GM12878 (cell line): ENCODE measurements around the gene LRTM2. TPM values are rescaled to one million over a fixed set of nuclear protein-coding genes. Genes with fewer than 3 reads are reported as not detected.

Experiments used
- ATAC-seq: fragments of 200-7000 bp; cut with Tn5 transposase; 3 replicates; pipeline ENCODE4 v1.9.1; 2020; ENCODE audit warnings: mild to moderate bottlenecking, moderate library complexity
- BruUV-seq: library from RNA; stranded (reverse); fragments of 400-500 nt; replicated peaks from 2 replicates; lab custom pipeline; 2021; lab: Mats Ljungman, UMichigan
- CTCF ChIA-PET: fragments of 300-600 bp; sonication (Branson Sonifier 250); formaldehyde crosslinking; extraction: SDS; loops from one replicate; lab custom pipeline; 2021; ENCODE audit warnings: inconsistent platforms; lab: Yijun Ruan, JAX
- POLR2A ChIA-PET: fragments of 350-600 bp; formaldehyde crosslinking; extraction: SDS; loops from one replicate; lab custom pipeline; 2021; ENCODE audit warnings: inconsistent platforms; lab: Charles Lee
- RAD21 ChIA-PET: fragments of 300-600 bp; sonication (Branson Sonifier 250); formaldehyde crosslinking; loops from one replicate; lab custom pipeline; 2023; ENCODE audit warnings: antibody characterized with exemption; ENCODE audit not compliant: unreplicated experiment; lab: Charles Lee
- SMC1A ChIA-PET: fragments of 300-600 bp; sonication (Branson Sonifier 250); formaldehyde crosslinking; loops from one replicate; lab custom pipeline; 2023; ENCODE audit not compliant: unreplicated experiment, uncharacterized antibody; lab: Charles Lee
- DNase-seq: peaks from one replicate; pipeline ENCODE4 v3.0.0-alpha.2; 2011; ENCODE audit warnings: low read depth, low spot score
- FAIRE-seq: peaks from 3 replicates; lab custom pipeline; 2011; peaks lifted over from hg19 to GRCh38; lab: Jason Lieb, UNC
- H2AFZ ChIP-seq: 2 replicates; pipeline ENCODE4 v1.6.0; 2011; ENCODE audit warnings: low read depth, low read length, control low read depth; ENCODE audit not compliant: control insufficient read depth
- H3K27ac ChIP-seq: 2 replicates; pipeline ENCODE4 v1.5.1; 2011; ENCODE audit warnings: control low read depth; ENCODE audit not compliant: control insufficient read depth, insufficient read depth
- H3K27me3 ChIP-seq, 2 experiments: replicated peaks in 1 of 2; 2 replicates each; pipeline versions ENCODE4 v1.6.0 to v1.6.1; 2011; ENCODE audit warnings: low read length in 1 of 2; ENCODE audit not compliant: control insufficient read depth in 2 of 2, insufficient read depth in 2 of 2
- H3K36me3 ChIP-seq, 2 experiments: 2 replicates each; pipeline ENCODE4 v1.5.1; 2011; ENCODE audit warnings: low read length in 1 of 2; ENCODE audit not compliant: control insufficient read depth in 2 of 2, insufficient read depth in 2 of 2
- H3K4me1 ChIP-seq: 2 replicates; pipeline ENCODE4 v1.6.1; 2011; ENCODE audit warnings: mild to moderate bottlenecking, low read length, moderate library complexity, mixed read lengths; ENCODE audit not compliant: control insufficient read depth, insufficient read depth
- H3K4me2 ChIP-seq: 2 replicates; pipeline ENCODE4 v1.6.0; 2011; ENCODE audit warnings: control low read depth; ENCODE audit not compliant: control insufficient read depth, insufficient read depth
- H3K4me3 ChIP-seq: fragments of 200-600 bp; sonication (generic); 2 replicates; pipeline ENCODE4 v1.5.1; 2016
- H3K79me2 ChIP-seq: 2 replicates; pipeline ENCODE4 v1.6.0; 2011; ENCODE audit warnings: low read length; ENCODE audit not compliant: control insufficient read depth, insufficient read depth
- H3K9ac ChIP-seq: 2 replicates; pipeline ENCODE4 v1.8.0; 2011; ENCODE audit warnings: low read length, control low read depth, mixed read lengths; ENCODE audit not compliant: control insufficient read depth, insufficient read depth
- H3K9me3 ChIP-seq: replicated peaks from 3 replicates; pipeline ENCODE4 v1.5.1; 2011; ENCODE audit warnings: mild to moderate bottlenecking, low read length; ENCODE audit not compliant: control insufficient read depth, insufficient read depth
- H4K20me1 ChIP-seq: 2 replicates; pipeline ENCODE4 v1.6.0; 2011; ENCODE audit not compliant: control insufficient read depth, insufficient read depth
- EGR1 ChIP-seq, 2 experiments: IDR thresholded peaks; 1 replicate in 1 of 2; 2 replicates in 1 of 2; pipeline ENCODE4 v1.6.1; 2011 to 2012; ENCODE audit warnings: low read depth in 2 of 2, low read length in 2 of 2, borderline replicate concordance in 1 of 2, mild to moderate bottlenecking in 1 of 2, moderate library complexity in 1 of 2
- EP300 ChIP-seq, 2 experiments: fragments of 150-350 bp in 1 of 2; IDR thresholded peaks; 2 replicates each; pipeline ENCODE4 v1.6.1; 2011 to 2012; ENCODE audit warnings: low read depth in 2 of 2, low read length in 2 of 2, borderline replicate concordance in 1 of 2, improper control_type of control experiment in 1 of 2, inconsistent platforms in 1 of 2; ENCODE audit not compliant: control insufficient read depth in 1 of 2
- ESRRA ChIP-seq: IDR thresholded peaks from 2 replicates; pipeline ENCODE4 v1.6.1; 2012; ENCODE audit warnings: mild to moderate bottlenecking, low read length, improper control_type of control experiment
- GATAD2B ChIP-seq: fragments of 450-650 bp; conservative IDR thresholded peaks from 2 replicates; pipeline ENCODE4 v1.6.1; 2017; ENCODE audit warnings: low read depth, mild to moderate bottlenecking, moderate library complexity
- HDAC2 ChIP-seq: fragments of 200-600 bp; sonication (generic); IDR thresholded peaks from 2 replicates; pipeline ENCODE4 v1.6.1; 2017
- KLF5 ChIP-seq: fragments of 450-650 bp; IDR thresholded peaks from 2 replicates; pipeline ENCODE4 v1.6.1; 2014; ENCODE audit warnings: mild to moderate bottlenecking; ENCODE audit not compliant: partially characterized antibody
- LARP7 ChIP-seq: fragments of 450-650 bp; IDR thresholded peaks from 2 replicates; pipeline ENCODE4 v1.6.1; 2017; ENCODE audit warnings: mild to moderate bottlenecking
- MTA2 ChIP-seq: fragments of 450-650 bp; IDR thresholded peaks from 2 replicates; pipeline ENCODE4 v1.6.1; 2016; ENCODE audit warnings: low read depth, mild to moderate bottlenecking, moderate library complexity
- MYC ChIP-seq: IDR thresholded peaks from 2 replicates; pipeline ENCODE4 v1.6.1; 2011; ENCODE audit warnings: mild to moderate bottlenecking, low read length, moderate library complexity, inconsistent platforms; ENCODE audit not compliant: insufficient read depth, insufficient replicate concordance, insufficient read length, severe bottlenecking
- POU2F2 ChIP-seq: IDR thresholded peaks from 3 replicates; pipeline ENCODE4 v1.6.1; 2011; ENCODE audit warnings: low read depth, mild to moderate bottlenecking, low read length, borderline replicate concordance
- SIN3A ChIP-seq: IDR thresholded peaks from 2 replicates; pipeline ENCODE4 v1.6.1; 2012; ENCODE audit warnings: low read depth, low read length, improper control_type of control experiment
- SP1 ChIP-seq: IDR thresholded peaks from one replicate; pipeline ENCODE4 v1.6.1; 2011; ENCODE audit warnings: low read depth, low read length
- STAT3 ChIP-seq: IDR thresholded peaks from 2 replicates; pipeline ENCODE4 v1.6.1; 2011; ENCODE audit warnings: low read depth, low read length, improper control_type of control experiment
- TARDBP ChIP-seq: IDR thresholded peaks from 2 replicates; pipeline ENCODE4 v1.6.1; 2016; ENCODE audit warnings: borderline replicate concordance
- ZNF24 ChIP-seq: fragments of 450-650 bp; IDR thresholded peaks from 2 replicates; pipeline ENCODE4 v1.6.1; 2017; ENCODE audit warnings: antibody characterized with exemption, mild to moderate bottlenecking
- ZNF384 ChIP-seq: IDR thresholded peaks from 2 replicates; pipeline ENCODE4 v1.6.1; 2012; ENCODE audit warnings: low read depth, mild to moderate bottlenecking, low read length, improper control_type of control experiment, borderline replicate concordance
- WGBS: methylation state at CpG from one replicate; pipeline ENCODE4 v1.1.6; 2016; ENCODE audit warnings: low lambda C conversion rate; ENCODE audit not compliant: insufficient replicate concordance, insufficient coverage; ENCODE audit errors: missing lambda C conversion rate; 5-methylcytosine and 5-hydroxymethylcytosine counted together
- in situ Hi-C: fragments of 300-500 bp; cut with MboI; formaldehyde crosslinking; loops from 9 replicates; pipeline ENCODE4 v1.14.3; 2018; ENCODE audit warnings: mixed read lengths
- intact Hi-C: fragments of 100-400 bp; cut with micrococcal nuclease; formaldehyde crosslinking; loops from one replicate; pipeline ENCODE4 v1.14.2; 2022; ENCODE audit not compliant: unreplicated experiment
- polyA plus RNA-seq, 11 experiments: library from polyadenylated mRNA; depleted of rRNA in 4 of 11; unstranded in 6 of 11; stranded (reverse) in 5 of 11; fragments of >200 nt; fragmentation: Nextera tagmentation in 4 of 11; fragmentation: Illumina TruSeq in 1 of 11; extraction: Ambion mirVana in 4 of 11; extraction: Trizol in 1 of 11; gene quantifications; 1 replicate in 1 of 11; 2 replicates in 10 of 11; pipeline versions ENCODE4 v1.2.1 to v1.2.3, GENCODE V29; 2011 to 2016; ENCODE audit warnings: inconsistent platforms in 2 of 11, missing spikeins in 2 of 11, low read depth in 1 of 11
- total RNA-seq, 4 experiments: library from RNA; depleted of rRNA in 3 of 4; stranded (reverse); fragments of >200 nt in 3 of 4; fragmentation: Illumina TruSeq in 1 of 4; extraction: Trizol in 1 of 4; gene quantifications; 2 replicates each; pipeline versions ENCODE4 v1.2.1 to v1.2.3, GENCODE V29; 2013 to 2021
- TF ChIP-seq, protein P1 (sequence below): fragments of 450-650 bp; IDR thresholded peaks from 2 replicates; pipeline ENCODE4 v1.6.1; 2017; ENCODE audit warnings: mild to moderate bottlenecking
- TF ChIP-seq, protein P2 (sequence below): fragments of 450-650 bp; IDR thresholded peaks from 2 replicates; pipeline ENCODE4 v1.6.1; 2016; ENCODE audit warnings: mild to moderate bottlenecking
- TF ChIP-seq, protein P3 (sequence below): fragments of 450-650 bp; conservative IDR thresholded peaks from 2 replicates; pipeline ENCODE4 v1.6.1; 2017; ENCODE audit warnings: mild to moderate bottlenecking, moderate library complexity

Gene LRTM2
- total and polyA plus RNA-seq, 10 of the 15 experiments (the other 5 are each of a cell fraction or from before 2014, with no cell fraction given): 0.05 TPM; not detected in 9

DNA sequence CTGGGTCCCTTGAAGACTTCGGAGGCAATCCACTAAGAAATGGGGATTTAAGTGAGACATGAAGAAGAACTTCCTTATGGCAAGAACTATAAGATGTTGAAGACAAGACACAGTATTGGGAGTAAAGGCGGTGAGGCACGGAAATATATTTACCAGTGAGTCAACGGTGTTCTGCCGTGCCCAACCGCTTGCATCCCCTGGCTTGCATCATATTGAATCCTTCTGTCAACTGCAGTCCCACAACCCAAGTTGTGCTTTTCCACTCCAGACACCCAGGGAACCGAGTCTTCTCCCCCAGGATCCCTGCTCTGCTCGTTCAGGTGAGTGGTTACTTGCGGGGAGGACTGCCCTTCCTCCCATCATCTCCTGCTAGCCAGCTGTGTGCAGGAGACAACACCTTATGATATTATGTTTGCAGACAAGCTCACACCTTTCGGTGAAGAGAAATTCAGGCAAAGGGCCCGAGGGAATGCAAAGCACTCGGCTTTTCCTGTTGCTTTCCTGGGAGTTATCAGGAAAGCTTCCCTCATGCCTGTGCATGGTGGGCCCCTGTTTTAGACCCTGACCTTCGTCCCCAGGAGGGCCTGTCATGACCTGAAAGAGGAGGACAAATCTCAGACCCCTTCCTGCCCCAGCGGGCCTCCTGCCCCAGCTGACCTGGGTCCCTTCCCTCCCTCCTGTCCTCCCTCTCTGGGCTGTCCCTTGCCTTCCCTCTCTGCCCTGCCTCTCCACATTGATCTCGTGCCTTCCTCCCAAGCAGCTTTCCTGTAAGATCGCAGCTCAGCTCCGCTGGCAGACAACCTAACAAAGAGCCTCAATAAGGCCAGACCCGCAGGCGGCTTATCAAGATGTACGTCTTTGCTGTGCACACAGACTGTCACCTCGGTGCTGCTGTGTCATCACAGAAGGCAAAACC, 4.3 kb upstream of the LRTM2 start:
- in situ Hi-C loops: no loop called here
- CTCF ChIA-PET: interaction anchor here (1.0 kb wide), 1 partner anchor 124 kb away, joined by 5 read pairs; no protein-coding TSS in a partner anchor

More for the DNA sequence above, 4.3 kb upstream of the LRTM2 start:
- Histone ChIP-seq H4K20me1 (no peaks in the 10 kb centered on the region), H3K79me2 (no peaks in the 10 kb centered on the region), H3K4me3 (no peak overlapping the region), H3K4me1 (no peaks in the 10 kb centered on the region), H3K4me2 (no peak overlapping the region), H3K36me3 (no peaks in the 10 kb centered on the region), H3K27ac (no peak overlapping the region), H3K27me3 (peaks cover 4 to 6% of the 10 kb centered on the region in 2 experiments; a peak in 3 of 4 replicates), H3K9ac (no peak overlapping the region), H3K9me3 (no peaks in the 10 kb centered on the region), H2AFZ (no peak overlapping the region)
- intact Hi-C loops: no loop called here
- TF ChIP-seq KLF5 (no peak), LARP7 (no peak), SP1 (no peak), STAT3 (no peak), HDAC2 (no peak), TARDBP (no peak), POU2F2 (no peak), ZNF24 (no peak), SIN3A (no peak), ESRRA (no peak), MYC (no peak), GATAD2B (no peak), ZNF384 (no peak), EGR1 (IDR thresholded peaks at IDR 0.05; ENCODE audit: borderline replicate concordance in 1 of 2, low read depth in 2 of 2, low read length in 2 of 2) (no peak), EP300 (IDR thresholded peaks at IDR 0.05; ENCODE audit: borderline replicate concordance in 1 of 2, control insufficient read depth in 1 of 2, low read depth in 2 of 2, low read length in 2 of 2) (no peak), MTA2 (no peak)
- TF ChIP-seq, protein P1, sequence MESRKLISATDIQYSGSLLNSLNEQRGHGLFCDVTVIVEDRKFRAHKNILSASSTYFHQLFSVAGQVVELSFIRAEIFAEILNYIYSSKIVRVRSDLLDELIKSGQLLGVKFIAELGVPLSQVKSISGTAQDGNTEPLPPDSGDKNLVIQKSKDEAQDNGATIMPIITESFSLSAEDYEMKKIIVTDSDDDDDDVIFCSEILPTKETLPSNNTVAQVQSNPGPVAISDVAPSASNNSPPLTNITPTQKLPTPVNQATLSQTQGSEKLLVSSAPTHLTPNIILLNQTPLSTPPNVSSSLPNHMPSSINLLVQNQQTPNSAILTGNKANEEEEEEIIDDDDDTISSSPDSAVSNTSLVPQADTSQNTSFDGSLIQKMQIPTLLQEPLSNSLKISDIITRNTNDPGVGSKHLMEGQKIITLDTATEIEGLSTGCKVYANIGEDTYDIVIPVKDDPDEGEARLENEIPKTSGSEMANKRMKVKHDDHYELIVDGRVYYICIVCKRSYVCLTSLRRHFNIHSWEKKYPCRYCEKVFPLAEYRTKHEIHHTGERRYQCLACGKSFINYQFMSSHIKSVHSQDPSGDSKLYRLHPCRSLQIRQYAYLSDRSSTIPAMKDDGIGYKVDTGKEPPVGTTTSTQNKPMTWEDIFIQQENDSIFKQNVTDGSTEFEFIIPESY: no peak
- TF ChIP-seq, protein P2, sequence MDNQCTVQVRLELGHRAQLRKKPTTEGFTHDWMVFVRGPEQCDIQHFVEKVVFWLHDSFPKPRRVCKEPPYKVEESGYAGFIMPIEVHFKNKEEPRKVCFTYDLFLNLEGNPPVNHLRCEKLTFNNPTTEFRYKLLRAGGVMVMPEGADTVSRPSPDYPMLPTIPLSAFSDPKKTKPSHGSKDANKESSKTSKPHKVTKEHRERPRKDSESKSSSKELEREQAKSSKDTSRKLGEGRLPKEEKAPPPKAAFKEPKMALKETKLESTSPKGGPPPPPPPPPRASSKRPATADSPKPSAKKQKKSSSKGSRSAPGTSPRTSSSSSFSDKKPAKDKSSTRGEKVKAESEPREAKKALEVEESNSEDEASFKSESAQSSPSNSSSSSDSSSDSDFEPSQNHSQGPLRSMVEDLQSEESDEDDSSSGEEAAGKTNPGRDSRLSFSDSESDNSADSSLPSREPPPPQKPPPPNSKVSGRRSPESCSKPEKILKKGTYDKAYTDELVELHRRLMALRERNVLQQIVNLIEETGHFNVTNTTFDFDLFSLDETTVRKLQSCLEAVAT: no peak
- TF ChIP-seq, protein P3, sequence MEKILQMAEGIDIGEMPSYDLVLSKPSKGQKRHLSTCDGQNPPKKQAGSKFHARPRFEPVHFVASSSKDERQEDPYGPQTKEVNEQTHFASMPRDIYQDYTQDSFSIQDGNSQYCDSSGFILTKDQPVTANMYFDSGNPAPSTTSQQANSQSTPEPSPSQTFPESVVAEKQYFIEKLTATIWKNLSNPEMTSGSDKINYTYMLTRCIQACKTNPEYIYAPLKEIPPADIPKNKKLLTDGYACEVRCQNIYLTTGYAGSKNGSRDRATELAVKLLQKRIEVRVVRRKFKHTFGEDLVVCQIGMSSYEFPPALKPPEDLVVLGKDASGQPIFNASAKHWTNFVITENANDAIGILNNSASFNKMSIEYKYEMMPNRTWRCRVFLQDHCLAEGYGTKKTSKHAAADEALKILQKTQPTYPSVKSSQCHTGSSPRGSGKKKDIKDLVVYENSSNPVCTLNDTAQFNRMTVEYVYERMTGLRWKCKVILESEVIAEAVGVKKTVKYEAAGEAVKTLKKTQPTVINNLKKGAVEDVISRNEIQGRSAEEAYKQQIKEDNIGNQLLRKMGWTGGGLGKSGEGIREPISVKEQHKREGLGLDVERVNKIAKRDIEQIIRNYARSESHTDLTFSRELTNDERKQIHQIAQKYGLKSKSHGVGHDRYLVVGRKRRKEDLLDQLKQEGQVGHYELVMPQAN: no peak
- ChIA-PET SMC1A (interaction anchor here (0.7 kb wide), 1 partner anchor 163 kb away, joined by 3 read pairs; no protein-coding TSS in a partner anchor), POLR2A (no interaction called here), RAD21 (no interaction called here)
- DNase-seq (no peak), ATAC-seq (no peak), FAIRE-seq (no peak)
- no TSS peak for BruUV-seq
- 27% methylated on average over 20 of the region's 21 CpGs for WGBS
